GM18870 (cell line): Measurements from ENCODE around the gene ZFP42.
"Not testable (repeated sequence)": the region's sequence is repeated elsewhere in the genome, so short reads cannot be mapped to it uniquely, and the experiment has no call there.

Source experiments
- ATAC-seq: cut with Tn5 transposase; IDR thresholded peaks from one replicate; pipeline ENCODE4 v1.9.1; 2021; ENCODE audit warnings: moderate library complexity; ENCODE audit not compliant: unreplicated experiment

The ZFP42 gene

DNA sequence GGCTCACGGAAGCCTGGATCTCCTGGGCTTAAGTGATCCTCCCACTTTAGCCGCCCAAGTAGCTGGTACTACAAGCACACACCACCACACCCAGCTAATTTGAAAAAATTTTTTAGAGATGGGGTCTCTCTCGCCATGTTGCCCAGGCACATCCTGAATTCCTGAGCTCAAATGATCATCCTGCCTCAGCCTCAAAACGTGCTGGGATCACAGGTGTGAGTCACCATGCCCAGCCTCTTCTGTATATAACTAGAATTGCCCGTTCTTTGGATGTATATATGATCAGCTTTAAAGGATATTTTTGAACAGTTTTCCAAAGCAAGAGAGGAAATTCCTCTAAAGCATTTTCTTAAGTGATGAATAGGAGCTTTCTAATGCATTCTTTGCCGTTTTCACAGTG lies 22.7 kb downstream of the ZFP42 start:
- ATAC-seq = no peak

DNA sequence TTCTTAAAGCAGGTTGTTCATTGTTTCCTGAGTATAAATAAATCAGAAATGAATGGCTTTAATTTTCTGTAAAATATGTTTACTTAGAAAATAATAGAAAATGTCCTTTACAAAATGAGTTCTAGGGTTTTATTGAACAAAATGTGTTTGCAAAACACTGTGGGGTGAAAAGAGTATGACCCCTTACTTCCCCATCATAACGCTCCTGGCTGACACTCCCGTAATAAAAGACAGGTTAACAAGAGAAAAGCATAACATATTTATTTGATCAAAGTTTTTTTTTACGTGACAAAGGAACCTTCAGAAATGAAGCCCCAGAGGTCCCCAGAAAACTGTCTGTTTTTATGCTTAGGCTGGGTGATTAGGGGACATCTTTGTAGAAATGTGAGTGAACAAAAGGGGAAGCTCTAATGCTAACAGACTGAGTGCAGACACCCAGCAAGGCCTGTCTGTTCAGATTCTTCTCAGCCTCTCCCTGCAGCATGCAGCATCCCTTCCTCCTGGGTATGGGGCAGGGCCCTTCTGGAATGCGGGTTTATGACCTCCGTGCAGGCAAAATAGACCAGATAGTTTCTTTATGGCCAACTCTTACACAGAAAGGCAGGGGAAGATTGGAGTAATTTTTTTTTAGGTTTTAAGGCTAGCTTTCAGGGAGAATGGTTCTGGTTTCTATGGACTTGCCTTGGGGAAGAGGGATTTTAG lies 26.1 kb downstream of the ZFP42 start:
- no peak for ATAC-seq

- ATAC-seq = no peak
Measured at GRCh38 chr4:188023682-188024081, 28.1 kb downstream of the ZFP42 start.

DNA sequence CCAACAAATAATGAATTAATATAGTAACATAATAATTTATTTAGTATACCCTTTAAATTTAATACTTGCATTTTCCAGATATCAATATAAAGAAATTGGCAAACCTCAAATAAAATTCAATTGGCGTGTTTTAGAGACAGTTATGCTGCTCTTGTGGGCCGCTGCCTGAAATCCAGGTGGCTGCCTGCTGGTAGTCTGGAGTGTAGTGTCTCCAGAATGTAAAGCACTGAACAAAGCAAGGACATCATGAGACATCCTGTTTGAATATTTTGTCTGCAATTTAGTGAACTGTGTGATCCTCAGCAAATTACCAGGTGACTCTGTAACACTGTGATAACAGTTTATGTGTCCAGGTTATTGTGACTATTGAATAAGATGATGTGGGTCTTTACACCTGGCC lies 29.9 kb downstream of the ZFP42 start:
- no peak for ATAC-seq

DNA sequence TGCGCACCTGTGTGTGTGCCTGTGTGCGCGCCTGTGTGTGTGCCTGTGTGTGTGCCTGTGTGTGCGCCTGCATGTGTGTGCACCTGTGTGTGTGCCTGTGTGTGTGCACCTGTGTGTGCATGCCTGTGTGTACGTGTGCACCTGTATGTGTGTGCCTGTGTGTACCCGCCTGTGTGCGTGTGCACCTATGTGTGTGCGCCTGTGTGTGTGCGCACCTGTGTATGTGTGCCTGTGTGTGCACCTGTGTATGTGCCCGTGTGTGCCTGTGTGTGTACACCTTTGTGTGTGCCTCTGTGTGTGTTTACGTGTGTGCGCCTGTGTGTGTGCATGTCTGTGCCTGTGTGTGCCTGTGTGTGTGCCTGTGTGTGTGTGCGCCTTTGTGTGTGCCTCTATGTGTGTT lies 33.5 kb downstream of the ZFP42 start:
- ATAC-seq = no peak

GRCh38 chr4:188030401-188030800 lies 34.8 kb downstream of the ZFP42 start:
- no peak for ATAC-seq

DNA sequence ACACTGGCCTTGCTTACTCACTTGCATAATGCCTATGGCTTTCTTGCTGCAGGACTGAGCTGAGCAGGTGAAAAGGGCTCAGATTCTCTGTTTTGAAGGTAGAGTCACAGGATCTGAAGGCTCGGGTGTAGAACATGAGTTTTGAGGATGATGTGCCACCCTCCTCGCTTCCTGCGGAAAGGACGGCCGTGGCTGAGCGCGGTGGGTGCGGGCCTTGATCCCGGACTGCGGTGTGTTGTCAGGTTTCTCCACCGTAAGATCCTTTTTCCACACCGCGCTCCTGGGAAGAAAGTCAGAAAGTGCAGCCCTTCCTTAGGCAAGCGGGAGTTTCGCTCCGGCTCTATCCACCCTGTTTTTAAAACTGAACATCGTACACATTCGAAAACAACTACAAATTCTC lies 36.2 kb downstream of the ZFP42 start:
- no peak for ATAC-seq

DNA sequence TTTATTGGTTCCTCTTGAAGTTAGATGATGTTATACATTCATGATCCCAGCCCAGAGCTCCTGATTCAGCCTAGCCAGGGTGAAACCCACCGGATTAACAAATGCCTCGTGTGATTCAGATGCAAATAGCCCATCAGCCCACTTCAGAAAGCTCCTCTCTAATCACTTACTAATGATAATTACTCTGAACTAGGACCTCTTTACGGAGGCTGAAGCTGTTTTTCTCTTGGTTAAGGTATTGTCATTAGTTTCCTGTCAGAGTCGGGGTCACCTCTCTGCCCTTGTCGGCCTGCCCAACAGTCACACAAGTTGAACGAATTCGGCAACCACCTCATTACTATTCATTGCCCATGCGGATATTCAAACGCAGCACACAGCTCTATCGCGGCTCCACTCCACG lies 36.6 kb downstream of the ZFP42 start:
- ATAC-seq = no peak

DNA sequence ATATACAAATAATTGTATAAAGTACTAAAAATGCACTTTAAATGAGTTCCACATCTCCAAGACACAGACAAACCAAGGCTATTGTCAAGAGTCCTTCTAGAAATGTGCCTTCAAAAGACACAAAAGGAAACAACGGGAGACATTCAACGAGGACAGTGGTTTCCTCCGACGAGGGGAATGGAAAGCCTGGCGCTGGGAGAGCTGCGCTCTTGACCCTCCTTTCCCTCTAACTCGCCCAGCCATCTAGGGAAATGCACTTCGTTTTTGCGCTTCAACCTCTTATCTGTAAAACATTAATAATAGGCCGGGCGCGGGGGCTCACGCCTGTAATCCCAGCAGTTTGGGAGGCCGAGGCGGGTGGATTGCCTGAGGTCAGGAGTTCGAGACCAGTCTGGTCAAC lies 37.0 kb downstream of the ZFP42 start:
- ATAC-seq = no peak

DNA sequence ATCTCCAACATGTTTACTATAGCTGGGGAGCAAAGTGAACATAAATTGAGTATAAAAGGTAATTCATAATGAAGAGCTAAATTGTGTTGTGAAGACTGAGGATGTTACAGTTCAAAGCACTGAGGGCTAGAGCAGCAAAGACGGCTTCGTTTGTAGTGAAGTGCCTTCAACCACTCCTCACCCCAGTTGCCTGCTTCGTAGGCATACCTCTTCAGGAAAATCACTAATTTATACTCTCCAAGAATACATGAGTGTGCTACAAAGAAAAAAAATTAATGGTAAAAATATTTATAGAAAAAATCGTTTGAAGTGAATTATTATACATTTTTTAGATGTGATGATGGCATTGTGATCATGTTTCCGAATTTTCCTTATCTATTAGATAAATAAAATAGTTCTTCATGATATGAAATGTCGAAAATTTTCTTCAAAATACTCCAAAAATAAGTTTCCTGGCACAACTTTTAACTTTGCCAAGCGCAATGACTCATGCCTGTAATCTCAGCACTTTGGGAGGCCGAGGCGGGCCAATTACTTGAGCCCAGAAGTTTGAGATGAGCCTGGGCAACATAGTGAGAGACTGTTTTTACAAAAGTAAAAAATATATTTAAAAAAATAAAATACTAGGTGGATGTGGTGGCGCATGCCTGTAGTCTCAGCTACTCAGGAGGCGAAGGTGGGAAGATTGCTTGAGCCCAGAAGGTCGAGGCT lies 41.6 kb downstream of the ZFP42 start:
- no peak for ATAC-seq

DNA sequence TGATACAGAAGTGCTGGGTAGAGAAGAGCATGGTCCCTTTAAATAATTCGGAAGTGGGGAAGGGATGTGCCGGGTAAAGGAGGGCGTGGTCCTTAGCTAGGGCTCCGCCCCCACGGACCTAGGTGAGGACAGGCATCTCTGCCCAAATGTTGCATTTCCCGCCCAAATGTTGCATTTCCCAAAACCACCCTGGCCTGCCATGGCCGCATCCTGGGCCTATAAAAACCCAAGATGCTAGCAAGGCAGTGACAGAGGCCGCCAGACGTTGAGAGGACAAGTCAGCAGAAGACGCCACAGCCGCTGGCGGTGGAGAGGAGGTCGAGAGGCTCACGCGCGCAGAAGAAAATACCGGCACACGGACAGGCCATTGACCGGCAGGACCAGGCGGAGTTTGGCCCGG lies 46.1 kb downstream of the ZFP42 start:
- ATAC-seq = no peak

GRCh38 chr4:188042191-188042590 lies 46.6 kb downstream of the ZFP42 start:
- ATAC-seq = no peak

DNA sequence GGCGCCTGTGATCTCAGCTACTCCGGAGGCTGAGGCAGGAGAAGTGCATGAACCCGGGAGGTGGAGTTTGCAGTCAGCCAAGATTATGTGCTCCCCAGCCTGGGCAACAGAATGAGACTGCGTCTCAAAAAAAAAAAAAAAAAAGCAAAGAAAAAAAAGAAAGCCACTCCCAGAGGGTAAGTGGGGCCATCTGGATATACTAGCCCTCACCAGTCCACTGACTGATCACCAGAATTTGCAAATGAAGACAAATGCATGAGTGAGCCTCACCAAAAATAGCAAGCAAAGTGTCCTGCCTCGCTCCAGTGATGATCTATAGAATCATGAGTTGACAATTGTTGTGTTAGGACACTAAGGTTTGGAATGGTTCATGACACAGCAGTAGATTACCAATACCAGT lies 47.6 kb downstream of the ZFP42 start:
- ATAC-seq = no peak

DNA sequence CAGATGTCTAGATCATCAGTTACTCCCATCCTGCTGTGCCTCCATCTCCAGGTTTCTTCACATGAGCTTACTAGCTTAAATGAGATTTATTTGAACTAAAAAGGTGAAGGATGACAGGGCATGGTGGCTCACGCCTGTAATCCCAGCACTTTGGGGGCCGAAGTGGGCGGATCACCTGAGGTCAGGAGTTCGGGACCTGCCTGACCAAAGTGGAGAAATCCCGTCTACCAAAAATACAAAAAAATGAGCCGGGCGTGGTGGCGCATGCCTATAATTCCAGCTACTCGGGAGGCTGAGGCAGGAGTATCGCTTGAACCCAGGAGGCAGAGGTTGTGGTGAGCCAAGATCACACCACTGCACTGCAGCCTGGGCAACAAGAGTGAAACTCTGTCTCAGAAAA lies 49.9 kb downstream of the ZFP42 start:
- not testable (repeated sequence) for ATAC-seq

- ATAC-seq = no peak
Measured at GRCh38 chr4:188046657-188047056, 51.1 kb downstream of the ZFP42 start.

- ATAC-seq = no peak
Measured at GRCh38 chr4:188053302-188053701, 57.7 kb downstream of the ZFP42 start.
